PC-9 (cell line): ENCODE measurements around the gene C14orf119.

ENCODE experiments used
- EZH2 ChIP-seq: fragments of 200-600 bp; sonication (generic); IDR thresholded peaks from 2 replicates; pipeline ENCODE4 v1.8.0; 2017; ENCODE audit warnings: antibody characterized with exemption, low read depth
- TF ChIP-seq, protein P1 (sequence below): fragments of 200-600 bp; sonication (generic); conservative IDR thresholded peaks from 2 replicates; pipeline ENCODE4 v1.6.1; 2017; ENCODE audit warnings: mixed run types, antibody characterized with exemption, mild to moderate bottlenecking, moderate library complexity

DNA sequence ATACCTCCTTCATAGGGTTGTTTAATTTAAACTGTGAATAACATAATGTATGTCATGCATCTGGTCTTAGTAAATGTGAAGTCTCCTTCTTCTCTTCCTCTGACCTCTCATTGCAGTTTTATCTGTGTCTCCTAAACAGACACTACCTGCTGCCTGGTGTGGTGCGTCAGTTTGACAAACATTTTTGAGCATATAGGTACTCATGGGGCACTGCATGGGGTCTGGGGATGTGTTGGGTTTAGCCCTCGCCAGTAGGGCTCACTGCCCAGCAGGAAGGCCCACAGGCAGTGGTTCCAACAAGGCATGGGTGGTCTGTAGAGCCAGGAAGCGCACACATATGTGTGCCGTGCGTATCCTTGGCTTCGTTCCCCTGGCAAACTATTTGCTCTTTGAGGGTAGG is 26.8 kb downstream of the C14orf119 start:
- TF ChIP-seq EZH2, result no peak
- TF ChIP-seq, protein P1, sequence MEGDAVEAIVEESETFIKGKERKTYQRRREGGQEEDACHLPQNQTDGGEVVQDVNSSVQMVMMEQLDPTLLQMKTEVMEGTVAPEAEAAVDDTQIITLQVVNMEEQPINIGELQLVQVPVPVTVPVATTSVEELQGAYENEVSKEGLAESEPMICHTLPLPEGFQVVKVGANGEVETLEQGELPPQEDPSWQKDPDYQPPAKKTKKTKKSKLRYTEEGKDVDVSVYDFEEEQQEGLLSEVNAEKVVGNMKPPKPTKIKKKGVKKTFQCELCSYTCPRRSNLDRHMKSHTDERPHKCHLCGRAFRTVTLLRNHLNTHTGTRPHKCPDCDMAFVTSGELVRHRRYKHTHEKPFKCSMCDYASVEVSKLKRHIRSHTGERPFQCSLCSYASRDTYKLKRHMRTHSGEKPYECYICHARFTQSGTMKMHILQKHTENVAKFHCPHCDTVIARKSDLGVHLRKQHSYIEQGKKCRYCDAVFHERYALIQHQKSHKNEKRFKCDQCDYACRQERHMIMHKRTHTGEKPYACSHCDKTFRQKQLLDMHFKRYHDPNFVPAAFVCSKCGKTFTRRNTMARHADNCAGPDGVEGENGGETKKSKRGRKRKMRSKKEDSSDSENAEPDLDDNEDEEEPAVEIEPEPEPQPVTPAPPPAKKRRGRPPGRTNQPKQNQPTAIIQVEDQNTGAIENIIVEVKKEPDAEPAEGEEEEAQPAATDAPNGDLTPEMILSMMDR, result no peak
